DND-41 (cell line): Measurements from ENCODE around the gene IPP.
A peak's percentile ranks its signal among the peaks of the same experiment; 100 is the strongest.
"Not testable (repeated sequence)": the region's sequence is repeated elsewhere in the genome, so short reads cannot be mapped to it uniquely, and the experiment has no call there.

Experiments used
- ATAC-seq: fragments of 200-7000 bp; cut with Tn5 transposase; 3 replicates; pipeline ENCODE4 v1.9.1; 2021; ENCODE audit warnings: low read depth; ENCODE audit not compliant: insufficient read depth
- DNase-seq: peaks from one replicate; pipeline ENCODE4 v3.0.0-alpha.2; 2020
- H2AFZ ChIP-seq: 2 replicates; pipeline ENCODE4 v1.6.0; 2012; ENCODE audit warnings: low read depth, low read length
- H3K27ac ChIP-seq: 2 replicates; pipeline ENCODE4 v1.5.1; 2012; ENCODE audit warnings: low read length, inconsistent platforms
- H3K27me3 ChIP-seq: fragments of 200-600 bp; sonication (generic); 2 replicates; pipeline ENCODE4 v1.6.0; 2012; ENCODE audit warnings: low read length, mild to moderate bottlenecking, inconsistent platforms; ENCODE audit not compliant: insufficient read depth, poor library complexity
- H3K36me3 ChIP-seq: 2 replicates; pipeline ENCODE4 v1.5.1; 2012; ENCODE audit warnings: low read length, inconsistent platforms; ENCODE audit not compliant: insufficient read depth
- H3K4me1 ChIP-seq: 2 replicates; pipeline ENCODE4 v1.5.1; 2012; ENCODE audit warnings: mild to moderate bottlenecking, low read length; ENCODE audit not compliant: insufficient read depth
- H3K4me2 ChIP-seq: 2 replicates; pipeline ENCODE4 v1.6.0; 2012; ENCODE audit warnings: mild to moderate bottlenecking, moderate library complexity, low read length, inconsistent platforms; ENCODE audit not compliant: insufficient read depth
- H3K4me3 ChIP-seq, 2 experiments: fragments of 200-600 bp in 1 of 2; shearing (Covaris generic) in 1 of 2; 2 replicates each; pipeline ENCODE4 v1.5.1; 2012 to 2016; ENCODE audit warnings: inconsistent platforms in 2 of 2, low read length in 2 of 2, mild to moderate bottlenecking in 2 of 2, low read depth in 1 of 2, moderate library complexity in 1 of 2
- H3K79me2 ChIP-seq: 2 replicates; pipeline ENCODE4 v1.6.0; 2012; ENCODE audit warnings: low read length, inconsistent platforms; ENCODE audit not compliant: insufficient read depth
- H3K9ac ChIP-seq: 2 replicates; pipeline ENCODE4 v1.6.0; 2012; ENCODE audit warnings: low read depth, mild to moderate bottlenecking, inconsistent platforms, low read length, moderate library complexity
- H3K9me3 ChIP-seq: 2 replicates; pipeline ENCODE4 v1.5.1; 2012; ENCODE audit warnings: low read length, moderate library complexity, mild to moderate bottlenecking, inconsistent platforms; ENCODE audit not compliant: insufficient read depth, severe bottlenecking
- H4K20me1 ChIP-seq: 2 replicates; pipeline ENCODE4 v1.6.0; 2012; ENCODE audit warnings: low read length; ENCODE audit not compliant: insufficient read depth
- EZH2 ChIP-seq: IDR thresholded peaks from 3 replicates; pipeline ENCODE4 v1.6.1; 2012; ENCODE audit warnings: borderline replicate concordance, low read depth, mild to moderate bottlenecking, moderate library complexity, low read length, inconsistent platforms; ENCODE audit not compliant: severe bottlenecking
- TF ChIP-seq, protein P1 (sequence below): IDR thresholded peaks from 2 replicates; pipeline ENCODE4 v1.5.1; 2012; ENCODE audit warnings: borderline replicate concordance, low read length, moderate library complexity, mild to moderate bottlenecking; ENCODE audit not compliant: poor library complexity, severe bottlenecking; ENCODE audit errors: extremely low read depth

IPP gene

DNA sequence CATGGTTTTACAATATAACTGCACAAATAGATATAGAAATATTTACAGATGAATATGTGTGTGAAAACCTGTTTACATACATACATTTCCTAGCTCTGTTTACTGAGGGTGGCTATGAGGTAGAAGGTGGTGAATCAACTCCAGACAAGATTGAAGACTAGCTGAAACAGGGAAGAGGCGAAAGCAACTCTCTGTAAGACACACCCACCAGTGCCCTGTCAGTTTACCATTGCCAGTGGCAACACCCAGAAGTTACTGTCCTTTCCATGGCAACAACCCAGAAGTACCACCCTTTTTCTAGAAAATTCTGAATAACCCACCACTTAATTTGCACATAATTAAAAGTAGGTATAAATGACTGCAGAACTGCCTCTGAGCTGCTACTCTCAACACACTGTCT is 45.8 kb downstream of the IPP start:
- Histone ChIP-seq H3K79me2 (no peaks in the 10 kb centered on the region), H3K9ac (no peak overlapping the region), H2AFZ (no peak overlapping the region), H4K20me1 (no peaks in the 10 kb centered on the region), H3K4me1 (no peaks in the 10 kb centered on the region), H3K27ac (no peak overlapping the region), H3K4me3 (no peak overlapping the region), H3K9me3 (no peaks in the 10 kb centered on the region), H3K4me2 (no peak overlapping the region), H3K36me3 (peaks cover 19% of the 10 kb centered on the region), H3K27me3 (no peaks in the 10 kb centered on the region)
- DNase-seq, result no peak
- no peak for TF ChIP-seq EZH2
- TF ChIP-seq, protein P1, sequence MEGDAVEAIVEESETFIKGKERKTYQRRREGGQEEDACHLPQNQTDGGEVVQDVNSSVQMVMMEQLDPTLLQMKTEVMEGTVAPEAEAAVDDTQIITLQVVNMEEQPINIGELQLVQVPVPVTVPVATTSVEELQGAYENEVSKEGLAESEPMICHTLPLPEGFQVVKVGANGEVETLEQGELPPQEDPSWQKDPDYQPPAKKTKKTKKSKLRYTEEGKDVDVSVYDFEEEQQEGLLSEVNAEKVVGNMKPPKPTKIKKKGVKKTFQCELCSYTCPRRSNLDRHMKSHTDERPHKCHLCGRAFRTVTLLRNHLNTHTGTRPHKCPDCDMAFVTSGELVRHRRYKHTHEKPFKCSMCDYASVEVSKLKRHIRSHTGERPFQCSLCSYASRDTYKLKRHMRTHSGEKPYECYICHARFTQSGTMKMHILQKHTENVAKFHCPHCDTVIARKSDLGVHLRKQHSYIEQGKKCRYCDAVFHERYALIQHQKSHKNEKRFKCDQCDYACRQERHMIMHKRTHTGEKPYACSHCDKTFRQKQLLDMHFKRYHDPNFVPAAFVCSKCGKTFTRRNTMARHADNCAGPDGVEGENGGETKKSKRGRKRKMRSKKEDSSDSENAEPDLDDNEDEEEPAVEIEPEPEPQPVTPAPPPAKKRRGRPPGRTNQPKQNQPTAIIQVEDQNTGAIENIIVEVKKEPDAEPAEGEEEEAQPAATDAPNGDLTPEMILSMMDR, result no peak
- no peak for ATAC-seq

DNA sequence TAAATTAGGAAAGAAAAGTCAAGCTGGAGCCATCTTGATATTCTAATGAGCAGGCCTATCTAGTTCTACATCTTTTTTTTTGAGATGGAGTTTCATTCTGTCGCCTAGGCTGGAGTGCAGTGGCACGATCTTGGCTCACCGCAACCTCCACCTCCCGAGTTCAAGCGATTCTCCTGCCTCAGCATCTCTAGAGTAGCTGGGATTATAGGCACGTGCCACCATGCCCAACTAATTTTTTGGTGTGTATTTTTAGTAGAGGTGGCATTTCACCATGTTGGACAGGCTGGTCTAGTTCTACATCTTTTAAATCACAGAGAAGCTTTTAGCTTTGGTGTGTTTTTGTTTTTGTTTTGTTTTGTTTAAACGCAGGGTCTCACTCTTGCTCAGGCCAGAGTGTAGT is 55.6 kb downstream of the IPP start:
- H3K27me3 ChIP-seq, result no peaks in the 10 kb centered on the region
- H3K27ac ChIP-seq, result no peak overlapping the region
- ATAC-seq (no peak), DNase-seq (no peak)
- peaks cover 61% of the 10 kb centered on the region for H3K36me3 ChIP-seq
- H3K79me2 ChIP-seq, result peaks cover 29% of the 10 kb centered on the region
- no peaks in the 10 kb centered on the region for H3K9me3 ChIP-seq
- TF ChIP-seq, protein P1, result no peak
- no peak for TF ChIP-seq EZH2
- H3K4me3 ChIP-seq, result no peak overlapping the region
- no peak overlapping the region for H3K9ac ChIP-seq
- no peak overlapping the region for H3K4me2 ChIP-seq
- no peak overlapping the region for H2AFZ ChIP-seq
- H3K4me1 ChIP-seq, result peaks cover 4% of the 10 kb centered on the region
- no peaks in the 10 kb centered on the region for H4K20me1 ChIP-seq

- Histone ChIP-seq H3K79me2 (peaks cover 40% of the 10 kb centered on the region), H3K36me3 (peaks cover 59% of the 10 kb centered on the region), H3K4me1 (peaks cover 14% of the 10 kb centered on the region)
- ATAC-seq, DNase-seq, H3K27me3 ChIP-seq, H4K20me1 ChIP-seq, H3K27ac ChIP-seq, H3K4me3 ChIP-seq, H3K4me2 ChIP-seq, H3K9me3 ChIP-seq, H2AFZ ChIP-seq, H3K9ac ChIP-seq: not testable (repeated sequence)
Measured at GRCh38 chr1:45693811-45694210, 56.6 kb downstream of the IPP start.

GRCh38 chr1:45687754-45688740 is 62.4 kb downstream of the IPP start, which contains the start of gene TMEM69:
TSS of gene TMEM69 (plus strand) at chr1:45688181. CDS start at chr1:45691069, 2,888 bp downstream.
- Histone ChIP-seq H3K4me3 (peak within 1 kb of the TSS; percentile 66 to 71), H3K27me3 (no peaks in the 10 kb centered on the region), H4K20me1 (peaks cover 7% of the 10 kb centered on the region; the same call in 1 of the 2 replicates), H3K36me3 (peaks cover 23% of the 10 kb centered on the region), H3K9ac (peak within 1 kb of the TSS; percentile 98), H3K4me2 (peak within 1 kb of the TSS; percentile 73), H3K4me1 (peaks cover 39% of the 10 kb centered on the region), H3K79me2 (peaks cover 84% of the 10 kb centered on the region), H3K27ac (peak within 1 kb of the TSS; percentile 96), H3K9me3 (no peaks in the 10 kb centered on the region), H2AFZ (peak within 1 kb of the TSS; percentile 81)
- DNase-seq (peak; percentile 88), ATAC-seq (peak; percentile 35)
- TF ChIP-seq, protein P1, result no peak
- TF ChIP-seq EZH2, result no peak
